ENCODE data around the gene TMEM190.

DNA sequence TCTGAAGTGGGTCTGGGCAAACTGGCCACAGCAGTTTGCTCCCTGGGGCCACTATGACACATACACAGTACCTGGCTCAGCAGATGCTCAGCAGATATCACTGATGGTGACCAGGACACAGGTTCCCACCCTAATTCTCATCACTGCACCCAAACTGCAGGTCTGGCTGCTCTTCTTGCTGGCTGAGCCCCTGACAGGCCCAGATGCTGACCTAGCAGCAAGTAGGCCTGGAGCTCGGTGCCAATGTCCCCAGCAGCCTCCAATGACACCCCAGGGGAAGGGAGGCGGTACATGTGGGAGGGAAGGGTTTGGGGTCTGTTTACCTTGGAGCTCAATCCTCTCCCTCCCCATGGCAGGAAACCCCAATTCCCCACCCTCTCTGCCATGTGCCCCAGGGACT is 25.9 kb downstream of the TMEM190 start:
- TF ChIP-seq, protein P1, sequence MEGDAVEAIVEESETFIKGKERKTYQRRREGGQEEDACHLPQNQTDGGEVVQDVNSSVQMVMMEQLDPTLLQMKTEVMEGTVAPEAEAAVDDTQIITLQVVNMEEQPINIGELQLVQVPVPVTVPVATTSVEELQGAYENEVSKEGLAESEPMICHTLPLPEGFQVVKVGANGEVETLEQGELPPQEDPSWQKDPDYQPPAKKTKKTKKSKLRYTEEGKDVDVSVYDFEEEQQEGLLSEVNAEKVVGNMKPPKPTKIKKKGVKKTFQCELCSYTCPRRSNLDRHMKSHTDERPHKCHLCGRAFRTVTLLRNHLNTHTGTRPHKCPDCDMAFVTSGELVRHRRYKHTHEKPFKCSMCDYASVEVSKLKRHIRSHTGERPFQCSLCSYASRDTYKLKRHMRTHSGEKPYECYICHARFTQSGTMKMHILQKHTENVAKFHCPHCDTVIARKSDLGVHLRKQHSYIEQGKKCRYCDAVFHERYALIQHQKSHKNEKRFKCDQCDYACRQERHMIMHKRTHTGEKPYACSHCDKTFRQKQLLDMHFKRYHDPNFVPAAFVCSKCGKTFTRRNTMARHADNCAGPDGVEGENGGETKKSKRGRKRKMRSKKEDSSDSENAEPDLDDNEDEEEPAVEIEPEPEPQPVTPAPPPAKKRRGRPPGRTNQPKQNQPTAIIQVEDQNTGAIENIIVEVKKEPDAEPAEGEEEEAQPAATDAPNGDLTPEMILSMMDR (IDR thresholded peaks at IDR 0.05): no peak
- no peak for TF ChIP-seq POLR2A (IDR thresholded peaks at IDR 0.05)

All from sigmoid colon (tissue), 3 donors.